ENCODE data around the gene MEF2A. TPM values are rescaled to one million over a fixed set of nuclear protein-coding genes. Genes with fewer than 3 reads are reported as not detected.

Gene MEF2A
- total and polyA plus RNA-seq, 9 of the 15 experiments (the other 6 are each of a cell fraction or from before 2014, with no cell fraction given): 1.6 to 18.7 (median 8.7) TPM

DNA sequence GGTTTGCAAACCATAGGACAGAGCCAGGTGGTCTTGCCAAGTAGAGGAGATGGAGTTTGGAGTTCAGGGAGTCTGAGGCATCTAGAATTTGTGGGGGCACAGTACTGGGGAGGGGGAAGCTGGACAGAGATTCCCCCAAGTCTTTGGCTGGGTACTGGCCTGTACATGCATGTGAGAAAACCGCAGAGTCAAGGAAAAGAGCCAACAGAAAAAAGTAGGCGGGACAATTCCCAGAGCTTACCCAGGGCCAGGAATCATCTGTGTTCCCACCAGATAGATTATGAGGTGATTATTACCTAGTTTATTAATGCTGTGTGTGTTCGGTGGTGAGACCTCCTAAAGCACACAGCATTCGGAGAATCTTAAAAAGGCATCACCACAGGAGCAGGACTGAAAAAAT is 156.1 kb downstream of the MEF2A start:
- ChIA-PET POLR2A (no interaction called here), CTCF (ENCODE audit: low intra/inter-chr PET ratio) (interaction anchor here (0.6 kb wide), 1 partner anchor 9 kb away, joined by 3 read pairs; no protein-coding TSS in a partner anchor)
- peaks cover 0 to 23% of the 10 kb centered on the region in 2 experiments for H3K27me3 ChIP-seq (ENCODE audit: control insufficient read depth in 2 of 2, insufficient read depth in 2 of 2, low read length in 2 of 2)
- no peaks in the 10 kb centered on the region for H3K36me3 ChIP-seq (ENCODE audit: control insufficient read depth, insufficient read depth, low read length)
- intact Hi-C loops (cut with micrococcal nuclease) (no loop called here), in situ Hi-C loops (cut with MboI) (no loop called here)
- TF ChIP-seq, protein P1, sequence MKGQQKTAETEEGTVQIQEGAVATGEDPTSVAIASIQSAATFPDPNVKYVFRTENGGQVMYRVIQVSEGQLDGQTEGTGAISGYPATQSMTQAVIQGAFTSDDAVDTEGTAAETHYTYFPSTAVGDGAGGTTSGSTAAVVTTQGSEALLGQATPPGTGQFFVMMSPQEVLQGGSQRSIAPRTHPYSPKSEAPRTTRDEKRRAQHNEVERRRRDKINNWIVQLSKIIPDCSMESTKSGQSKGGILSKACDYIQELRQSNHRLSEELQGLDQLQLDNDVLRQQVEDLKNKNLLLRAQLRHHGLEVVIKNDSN (CRISPR knock-in tag; IDR thresholded peaks at IDR 0.05): no peak
- TF ChIP-seq BHLHE40 (IDR thresholded peaks at IDR 0.05; ENCODE audit: low read length) (no peak), DIDO1 (tag; IDR thresholded peaks at IDR 0.05; ENCODE audit: low read depth) (no peak), SRF (CRISPR knock-in tag; IDR thresholded peaks at IDR 0.05) (no peak), CCAR2 (IDR thresholded peaks at IDR 0.05; ENCODE audit: low read depth, low read length) (no peak), JUN (IDR thresholded peaks at IDR 0.05; ENCODE audit: borderline replicate concordance, low read depth, low read length) (no peak), JUN (CRISPR knock-in tag; IDR thresholded peaks at IDR 0.05; ENCODE audit: borderline replicate concordance) (no peak), CREBBP (IDR thresholded peaks at IDR 0.05; ENCODE audit: low read depth, low read length) (no peak)
- TF ChIP-seq, protein P2, sequence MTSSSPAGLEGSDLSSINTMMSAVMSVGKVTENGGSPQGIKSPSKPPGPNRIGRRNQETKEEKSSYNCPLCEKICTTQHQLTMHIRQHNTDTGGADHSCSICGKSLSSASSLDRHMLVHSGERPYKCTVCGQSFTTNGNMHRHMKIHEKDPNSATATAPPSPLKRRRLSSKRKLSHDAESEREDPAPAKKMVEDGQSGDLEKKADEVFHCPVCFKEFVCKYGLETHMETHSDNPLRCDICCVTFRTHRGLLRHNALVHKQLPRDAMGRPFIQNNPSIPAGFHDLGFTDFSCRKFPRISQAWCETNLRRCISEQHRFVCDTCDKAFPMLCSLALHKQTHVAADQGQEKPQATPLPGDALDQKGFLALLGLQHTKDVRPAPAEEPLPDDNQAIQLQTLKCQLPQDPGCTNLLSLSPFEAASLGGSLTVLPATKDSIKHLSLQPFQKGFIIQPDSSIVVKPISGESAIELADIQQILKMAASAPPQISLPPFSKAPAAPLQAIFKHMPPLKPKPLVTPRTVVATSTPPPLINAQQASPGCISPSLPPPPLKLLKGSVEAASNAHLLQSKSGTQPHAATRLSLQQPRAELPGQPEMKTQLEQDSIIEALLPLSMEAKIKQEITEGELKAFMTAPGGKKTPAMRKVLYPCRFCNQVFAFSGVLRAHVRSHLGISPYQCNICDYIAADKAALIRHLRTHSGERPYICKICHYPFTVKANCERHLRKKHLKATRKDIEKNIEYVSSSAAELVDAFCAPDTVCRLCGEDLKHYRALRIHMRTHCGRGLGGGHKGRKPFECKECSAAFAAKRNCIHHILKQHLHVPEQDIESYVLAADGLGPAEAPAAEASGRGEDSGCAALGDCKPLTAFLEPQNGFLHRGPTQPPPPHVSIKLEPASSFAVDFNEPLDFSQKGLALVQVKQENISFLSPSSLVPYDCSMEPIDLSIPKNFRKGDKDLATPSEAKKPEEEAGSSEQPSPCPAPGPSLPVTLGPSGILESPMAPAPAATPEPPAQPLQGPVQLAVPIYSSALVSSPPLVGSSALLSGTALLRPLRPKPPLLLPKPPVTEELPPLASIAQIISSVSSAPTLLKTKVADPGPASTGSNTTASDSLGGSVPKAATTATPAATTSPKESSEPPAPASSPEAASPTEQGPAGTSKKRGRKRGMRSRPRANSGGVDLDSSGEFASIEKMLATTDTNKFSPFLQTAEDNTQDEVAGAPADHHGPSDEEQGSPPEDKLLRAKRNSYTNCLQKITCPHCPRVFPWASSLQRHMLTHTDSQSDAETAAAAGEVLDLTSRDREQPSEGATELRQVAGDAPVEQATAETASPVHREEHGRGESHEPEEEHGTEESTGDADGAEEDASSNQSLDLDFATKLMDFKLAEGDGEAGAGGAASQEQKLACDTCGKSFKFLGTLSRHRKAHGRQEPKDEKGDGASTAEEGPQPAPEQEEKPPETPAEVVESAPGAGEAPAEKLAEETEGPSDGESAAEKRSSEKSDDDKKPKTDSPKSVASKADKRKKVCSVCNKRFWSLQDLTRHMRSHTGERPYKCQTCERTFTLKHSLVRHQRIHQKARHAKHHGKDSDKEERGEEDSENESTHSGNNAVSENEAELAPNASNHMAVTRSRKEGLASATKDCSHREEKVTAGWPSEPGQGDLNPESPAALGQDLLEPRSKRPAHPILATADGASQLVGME (CRISPR knock-in tag; IDR thresholded peaks at IDR 0.05): no peak
- TF ChIP-seq, protein P3, sequence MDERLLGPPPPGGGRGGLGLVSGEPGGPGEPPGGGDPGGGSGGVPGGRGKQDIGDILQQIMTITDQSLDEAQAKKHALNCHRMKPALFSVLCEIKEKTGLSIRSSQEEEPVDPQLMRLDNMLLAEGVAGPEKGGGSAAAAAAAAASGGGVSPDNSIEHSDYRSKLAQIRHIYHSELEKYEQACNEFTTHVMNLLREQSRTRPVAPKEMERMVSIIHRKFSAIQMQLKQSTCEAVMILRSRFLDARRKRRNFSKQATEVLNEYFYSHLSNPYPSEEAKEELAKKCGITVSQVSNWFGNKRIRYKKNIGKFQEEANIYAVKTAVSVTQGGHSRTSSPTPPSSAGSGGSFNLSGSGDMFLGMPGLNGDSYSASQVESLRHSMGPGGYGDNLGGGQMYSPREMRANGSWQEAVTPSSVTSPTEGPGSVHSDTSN (CRISPR knock-in tag; IDR thresholded peaks at IDR 0.05; ENCODE audit: low read depth): no peak
- TF ChIP-seq, protein P3 (tag; conservative IDR thresholded peaks at IDR 0.05; ENCODE audit: low read depth): no peak
- H3K4me2 ChIP-seq (ENCODE audit: insufficient read depth, low read length): no peak overlapping the region
- no peaks in the 10 kb centered on the region for H3K4me1 ChIP-seq (replicated peaks in 1 of 2; ENCODE audit: control insufficient read depth in 2 of 2, insufficient read depth in 2 of 2, low read length in 2 of 2)
- no peak overlapping the region for H3K9ac ChIP-seq (ENCODE audit: insufficient read depth in 1 of 2, low read depth in 2 of 2, low read length in 2 of 2)
- no peaks in the 10 kb centered on the region; the same call in 1 of the 2 replicates for H4K20me1 ChIP-seq (replicated peaks; ENCODE audit: control insufficient read depth, insufficient read depth, low read length)
- 23% methylated on average over 4 of the region's 4 CpGs for WGBS (ENCODE audit: insufficient coverage, low coverage, missing lambda C conversion rate)
- H3K9me1 ChIP-seq (ENCODE audit: control insufficient read depth, insufficient read depth, low read length): no peaks in the 10 kb centered on the region
- no peaks in the 10 kb centered on the region for H3K79me2 ChIP-seq (ENCODE audit: control insufficient read depth, insufficient read depth, low read length)
- no peak for FAIRE-seq
- H3K27ac ChIP-seq (ENCODE audit: extremely low read depth, low read depth, low read length): no peak overlapping the region
- ATAC-seq: no peak
- H3K9me3 ChIP-seq (replicated peaks; ENCODE audit: control insufficient read depth, insufficient read depth, low read depth, low read length): no peaks in the 10 kb centered on the region
- BruUV-seq (replicated peaks): no TSS peak
- DNase-seq (ENCODE audit: extremely low read depth in 1 of 4, low spot score in 3 of 4): no peak
- H3K4me3 ChIP-seq: no peak overlapping the region
- H2AFZ ChIP-seq (ENCODE audit: low read depth, low read length): no peak overlapping the region

All from K562 (cell line).